ENCODE results near the gene AGBL4.

- TF ChIP-seq RAD21 (CRISPR knock-in tag; conservative IDR thresholded peaks at IDR 0.05 in 1 of 2, IDR thresholded peaks at IDR 0.05 in 1 of 2) (no peak), PTRF (tag; IDR thresholded peaks at IDR 0.05) (no peak)
- TF ChIP-seq, protein P1, sequence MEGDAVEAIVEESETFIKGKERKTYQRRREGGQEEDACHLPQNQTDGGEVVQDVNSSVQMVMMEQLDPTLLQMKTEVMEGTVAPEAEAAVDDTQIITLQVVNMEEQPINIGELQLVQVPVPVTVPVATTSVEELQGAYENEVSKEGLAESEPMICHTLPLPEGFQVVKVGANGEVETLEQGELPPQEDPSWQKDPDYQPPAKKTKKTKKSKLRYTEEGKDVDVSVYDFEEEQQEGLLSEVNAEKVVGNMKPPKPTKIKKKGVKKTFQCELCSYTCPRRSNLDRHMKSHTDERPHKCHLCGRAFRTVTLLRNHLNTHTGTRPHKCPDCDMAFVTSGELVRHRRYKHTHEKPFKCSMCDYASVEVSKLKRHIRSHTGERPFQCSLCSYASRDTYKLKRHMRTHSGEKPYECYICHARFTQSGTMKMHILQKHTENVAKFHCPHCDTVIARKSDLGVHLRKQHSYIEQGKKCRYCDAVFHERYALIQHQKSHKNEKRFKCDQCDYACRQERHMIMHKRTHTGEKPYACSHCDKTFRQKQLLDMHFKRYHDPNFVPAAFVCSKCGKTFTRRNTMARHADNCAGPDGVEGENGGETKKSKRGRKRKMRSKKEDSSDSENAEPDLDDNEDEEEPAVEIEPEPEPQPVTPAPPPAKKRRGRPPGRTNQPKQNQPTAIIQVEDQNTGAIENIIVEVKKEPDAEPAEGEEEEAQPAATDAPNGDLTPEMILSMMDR (IDR thresholded peaks at IDR 0.05 in 2 of 3, conservative IDR thresholded peaks at IDR 0.05 in 1 of 3; ENCODE audit: insufficient read depth in 2 of 3, low read depth in 1 of 3, low read length in 3 of 3): no peak
Measured at GRCh38 chr1:48785869-48786268, 1237.9 kb downstream of the AGBL4 start.
